Measurements from ENCODE around the gene LRG1.
"Not testable (repeated sequence)": the region's sequence is repeated elsewhere in the genome, so short reads cannot be mapped to it uniquely, and the experiment has no call there.

LRG1 gene

GRCh38 chr19:4553092-4553695, 13.4 kb upstream of the LRG1 start:
- no peak for DNase-seq (ENCODE audit: low read depth in 1 of 2, low spot score in 1 of 2)

- no peak for DNase-seq (ENCODE audit: low read depth in 1 of 2, low spot score in 1 of 2)
These were observed 12.6 kb upstream of the LRG1 start for GRCh38 chr19:4552525-4552819.

- no peak for DNase-seq (ENCODE audit: low read depth in 1 of 2, low spot score in 1 of 2)
These were observed 10.7 kb upstream of the LRG1 start for GRCh38 chr19:4550479-4551050.

GRCh38 chr19:4550018-4550417, 10.2 kb upstream of the LRG1 start:
- no peak for DNase-seq (ENCODE audit: low read depth in 1 of 2, low spot score in 1 of 2)

- DNase-seq (ENCODE audit: low read depth in 1 of 2, low spot score in 1 of 2) = no peak
These were observed 8.4 kb upstream of the LRG1 start for GRCh38 chr19:4548238-4548584.

GRCh38 chr19:4547303-4548237, 7.7 kb upstream of the LRG1 start:
- DNase-seq (ENCODE audit: low read depth in 1 of 2, low spot score in 1 of 2) = no peak

- no peak for DNase-seq (ENCODE audit: low read depth in 1 of 2, low spot score in 1 of 2)
These were observed 4.2 kb upstream of the LRG1 start for GRCh38 chr19:4543842-4544647.

GRCh38 chr19:4542896-4543841, 3.3 kb upstream of the LRG1 start:
- DNase-seq (ENCODE audit: low read depth in 1 of 2, low spot score in 1 of 2) = no peak

GRCh38 chr19:4541806-4542145, 1.9 kb upstream of the LRG1 start:
- not testable (repeated sequence) for DNase-seq (ENCODE audit: low read depth in 1 of 2, low spot score in 1 of 2)

- DNase-seq (ENCODE audit: low read depth in 1 of 2, low spot score in 1 of 2) = no peak
These were observed 1.4 kb upstream of the LRG1 start for GRCh38 chr19:4541114-4541805.

- no peak for DNase-seq (ENCODE audit: low read depth in 1 of 2, low spot score in 1 of 2)
These were observed 605 bp downstream of the LRG1 start for GRCh38 chr19:4539169-4539692.

GRCh38 chr19:4538601-4538954, 1.3 kb downstream of the LRG1 start:
- DNase-seq (ENCODE audit: low read depth in 1 of 2, low spot score in 1 of 2) = no peak

GRCh38 chr19:4537953-4538600, 1.8 kb downstream of the LRG1 start:
- no peak for DNase-seq (ENCODE audit: low read depth in 1 of 2, low spot score in 1 of 2)

- no peak for DNase-seq (ENCODE audit: low read depth in 1 of 2, low spot score in 1 of 2)
These were observed 3.0 kb downstream of the LRG1 start for GRCh38 chr19:4536798-4537197.

GRCh38 chr19:4534836-4535658, 4.8 kb downstream of the LRG1 start, which contains the start of gene PLIN5:
Gene PLIN5, minus strand, starts transcription at chr19:4535224. Its CDS starts 1,150 bp downstream, at chr19:4534074.
- DNase-seq (ENCODE audit: low read depth in 1 of 2, low spot score in 1 of 2) = peak in 1 of 2 donors; percentile 11

- DNase-seq (ENCODE audit: low read depth in 1 of 2, low spot score in 1 of 2) = no peak
These were observed 5.9 kb downstream of the LRG1 start for GRCh38 chr19:4533835-4534424.

- no peak for DNase-seq (ENCODE audit: low read depth in 1 of 2, low spot score in 1 of 2)
These were observed 6.5 kb downstream of the LRG1 start for GRCh38 chr19:4533334-4533733.

- DNase-seq (ENCODE audit: low read depth in 1 of 2, low spot score in 1 of 2) = no peak
These were observed 8.2 kb downstream of the LRG1 start for GRCh38 chr19:4531562-4532165.
